ENCODE results near the gene CD8B. TPM values are rescaled to one million over a fixed set of nuclear protein-coding genes. Genes with fewer than 3 reads are reported as not detected.

CD8B gene
- total and polyA plus RNA-seq, 9 of the 15 experiments (the other 6 are each of a cell fraction or from before 2014, with no cell fraction given), result not detected

- TF ChIP-seq ZMIZ1 (IDR thresholded peaks at IDR 0.05; ENCODE audit: low read depth in 2 of 2, low read length in 2 of 2), result no peak
- no peak for TF ChIP-seq ZNF239 (CRISPR knock-in tag; IDR thresholded peaks at IDR 0.05)
- no peak for TF ChIP-seq ZNF274 (IDR thresholded peaks at IDR 0.05; ENCODE audit: borderline replicate concordance, low read depth, low read length)
- TF ChIP-seq XRCC4 (IDR thresholded peaks at IDR 0.05; ENCODE audit: extremely low read depth, insufficient read depth, insufficient read length), result no peak
- TF ChIP-seq ZBED1 (IDR thresholded peaks at IDR 0.05), result no peak
- TF ChIP-seq STAG1 (CRISPR knock-in tag; IDR thresholded peaks at IDR 0.05; ENCODE audit: borderline replicate concordance), result no peak
- TF ChIP-seq ATF3 (IDR thresholded peaks at IDR 0.05), result peak; percentile 74
- TF ChIP-seq ATF3 (CRISPR knock-in tag; conservative IDR thresholded peaks at IDR 0.05), result no peak
- TF ChIP-seq ARNT (IDR thresholded peaks at IDR 0.05), result no peak
- no peak for TF ChIP-seq ZNF609 (CRISPR knock-in tag; IDR thresholded peaks at IDR 0.05; ENCODE audit: borderline replicate concordance)
- TF ChIP-seq ZNF76 (CRISPR knock-in tag; IDR thresholded peaks at IDR 0.05; ENCODE audit: borderline replicate concordance), result no peak
- TF ChIP-seq RAD21 (CRISPR knock-in tag; conservative IDR thresholded peaks at IDR 0.05 in 1 of 2, IDR thresholded peaks at IDR 0.05 in 1 of 2), result no peak
- no peak for TF ChIP-seq ARID3A (IDR thresholded peaks at IDR 0.05; ENCODE audit: borderline replicate concordance, low read depth, low read length)
- TF ChIP-seq BRD4 (IDR thresholded peaks at IDR 0.05), result no peak
- no peak for TF ChIP-seq ZFX (CRISPR knock-in tag; IDR thresholded peaks at IDR 0.05)
- no peak for TF ChIP-seq SP1 (CRISPR knock-in tag; IDR thresholded peaks at IDR 0.05)
- no peak for TF ChIP-seq SMARCB1 (IDR thresholded peaks at IDR 0.05; ENCODE audit: insufficient read length, low read depth)
Observed at GRCh38 chr2:86786001-86786536, 75.6 kb downstream of the CD8B start (continued).

Data from K562 (cell line).